HG03571 (cell line): ENCODE measurements around the gene ZNF598.
"Not testable (repeated sequence)": the region's sequence is repeated elsewhere in the genome, so short reads cannot be mapped to it uniquely, and the experiment has no call there.

Experiments used
- ATAC-seq: cut with Tn5 transposase; IDR thresholded peaks from one replicate; pipeline ENCODE4 v1.9.1; 2021; ENCODE audit not compliant: unreplicated experiment

ZNF598 gene

DNA sequence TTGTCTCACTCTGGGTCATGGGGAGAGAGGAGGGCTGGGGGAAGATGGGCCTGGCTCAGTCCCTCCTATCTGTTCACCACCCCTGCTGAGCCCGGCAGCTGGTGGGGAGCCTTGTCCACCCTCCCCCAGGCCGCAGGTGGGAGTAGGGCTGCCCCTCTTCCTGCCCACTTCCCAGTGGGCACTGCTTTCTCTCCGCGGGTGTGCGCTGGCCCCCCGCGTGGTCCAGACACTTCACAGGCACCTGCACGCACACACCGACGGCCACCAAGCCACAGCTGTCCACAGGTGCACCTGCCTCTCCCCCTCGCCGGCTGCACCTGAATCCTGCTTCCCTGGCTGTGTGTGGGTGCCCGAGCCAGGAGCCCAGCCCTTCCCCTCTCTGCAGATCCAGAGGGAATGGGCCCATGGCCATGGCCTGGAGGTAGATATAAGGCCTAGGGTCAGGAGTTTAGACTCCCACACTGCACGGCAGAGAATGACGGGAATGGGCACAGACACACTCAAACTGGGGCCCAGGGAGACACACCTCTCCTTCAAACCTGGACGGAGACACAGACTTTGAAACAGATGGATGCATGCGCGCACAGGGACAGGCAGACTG lies 19.1 kb upstream of the ZNF598 start:
- no peak for ATAC-seq

DNA sequence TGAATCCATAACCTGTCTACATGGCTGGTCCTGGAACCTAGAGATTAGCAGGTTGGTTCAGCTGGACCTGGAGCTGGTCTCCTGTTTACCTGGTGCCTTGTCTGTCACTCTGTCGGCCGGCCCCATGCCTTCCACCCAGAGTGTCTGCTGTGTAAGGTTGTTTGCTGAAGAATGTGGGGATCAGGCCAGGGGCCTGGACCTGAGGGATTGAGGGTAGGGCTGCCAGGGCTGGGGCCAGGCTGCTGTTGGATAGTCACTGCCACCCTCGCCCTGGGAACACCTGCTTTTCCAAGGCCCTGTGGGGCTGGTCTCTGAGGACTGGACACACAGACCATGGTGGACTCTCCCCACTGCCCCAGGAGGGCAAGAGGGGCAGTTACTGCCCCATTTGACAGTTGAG lies 18.5 kb upstream of the ZNF598 start:
- no peak for ATAC-seq

DNA sequence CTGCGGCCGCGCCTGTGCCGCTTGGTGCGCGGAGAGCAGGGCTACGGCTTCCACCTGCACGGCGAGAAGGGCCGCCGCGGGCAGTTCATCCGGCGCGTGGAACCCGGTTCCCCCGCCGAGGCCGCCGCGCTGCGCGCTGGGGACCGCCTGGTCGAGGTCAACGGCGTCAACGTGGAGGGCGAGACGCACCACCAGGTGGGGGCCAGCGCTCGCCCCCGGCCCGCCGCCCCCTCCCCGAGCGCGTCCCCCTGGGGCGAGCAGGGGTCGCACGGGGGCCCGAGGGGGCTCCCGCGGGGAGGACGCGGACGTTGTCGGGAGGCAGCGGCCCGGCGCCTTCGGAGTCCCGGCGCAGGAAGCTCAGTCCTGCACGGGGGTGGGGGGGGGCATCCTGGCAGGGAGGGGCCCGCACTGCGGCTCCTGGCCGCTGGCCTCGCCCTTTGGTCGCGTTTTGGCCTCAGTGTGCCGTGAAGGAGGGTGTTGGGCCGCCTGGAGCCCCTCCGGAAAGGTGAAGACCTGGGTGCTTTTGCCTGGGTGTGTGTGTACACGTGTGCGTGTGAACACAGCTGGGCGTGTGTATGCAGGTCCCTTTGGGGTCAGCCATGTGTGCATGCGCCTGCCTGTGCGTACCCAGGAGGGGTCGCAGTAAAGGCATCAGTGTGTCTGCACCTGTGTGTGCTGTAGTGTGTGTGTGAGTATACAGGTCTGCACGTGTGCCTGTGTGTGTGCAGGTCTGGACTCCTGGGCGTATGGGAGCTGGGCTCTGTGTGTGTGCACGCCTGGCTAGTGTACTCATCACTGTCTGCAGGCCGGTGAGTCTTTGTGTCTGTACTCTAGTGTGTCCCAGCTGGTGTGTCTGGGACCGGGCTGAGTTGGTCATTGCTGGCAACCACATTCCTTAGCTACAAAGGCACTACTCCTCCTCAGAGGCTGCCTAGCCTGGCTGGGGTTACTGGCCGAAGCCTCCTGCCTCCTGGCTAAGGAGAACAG lies 17.7 kb upstream of the ZNF598 start:
- no peak for ATAC-seq

DNA sequence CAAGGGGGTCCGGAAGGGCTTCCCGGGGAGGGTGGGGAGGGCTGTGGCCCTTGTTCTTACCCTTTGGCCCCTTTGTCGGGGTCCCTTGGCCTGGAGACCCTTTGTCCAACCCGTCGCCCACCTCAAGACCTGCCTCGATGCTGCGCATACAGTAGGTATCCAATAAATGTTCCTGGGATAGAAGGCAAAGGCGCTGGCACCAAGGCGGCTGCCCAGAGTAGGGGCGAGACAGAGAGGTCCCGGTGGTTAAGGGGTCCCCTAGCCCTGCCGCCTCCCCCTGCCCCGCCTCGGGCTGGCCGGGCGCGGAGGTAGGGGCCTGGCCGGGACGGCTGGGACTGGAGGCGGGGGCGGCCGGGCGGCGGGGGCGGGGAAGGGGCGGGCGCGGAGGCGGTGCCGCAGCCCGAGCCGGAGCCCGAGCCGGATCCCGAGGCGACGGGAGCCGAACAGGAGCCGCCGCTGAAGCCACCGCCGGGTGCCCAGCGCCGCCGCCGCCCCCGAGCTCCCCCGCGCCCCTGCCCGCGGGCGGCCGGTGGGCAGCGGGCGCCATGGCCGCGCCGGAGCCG lies 16.9 kb upstream of the ZNF598 start, which contains the start of gene NHERF2:
Gene NHERF2, plus strand, starts transcription at position 442 of the 563 bp plus-strand sequence. Its CDS starts 104 bp downstream, at position 546.
- no peak for ATAC-seq

DNA sequence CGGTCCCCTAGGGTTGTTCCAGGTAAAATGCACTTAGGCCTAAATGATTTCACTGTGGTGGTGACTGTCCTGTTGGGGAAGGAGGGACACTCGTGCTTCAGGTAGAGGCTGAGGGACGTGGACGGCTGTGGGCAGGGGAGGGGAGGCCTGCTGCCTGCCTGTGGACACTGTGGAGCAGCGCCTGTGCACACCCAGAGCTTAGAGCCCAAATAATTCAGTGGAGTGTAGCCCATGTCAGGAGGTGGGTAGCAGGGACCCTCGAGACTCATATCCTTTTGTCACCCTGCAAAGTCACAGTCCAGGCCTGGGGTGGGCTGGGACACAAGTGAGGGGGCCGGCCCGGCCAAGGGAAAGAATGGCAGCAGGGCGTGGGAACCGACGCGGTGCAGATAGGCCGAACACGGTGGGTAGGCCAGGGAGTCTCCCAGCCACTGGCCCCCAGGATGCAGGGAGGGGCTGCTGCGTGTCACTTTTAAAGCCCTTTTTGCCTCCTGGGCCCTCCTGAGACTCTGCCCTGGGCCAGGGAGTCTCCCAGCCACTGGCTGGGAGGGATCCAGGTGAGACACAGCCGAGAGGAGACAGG lies 16.3 kb upstream of the ZNF598 start:
- ATAC-seq: no peak

DNA sequence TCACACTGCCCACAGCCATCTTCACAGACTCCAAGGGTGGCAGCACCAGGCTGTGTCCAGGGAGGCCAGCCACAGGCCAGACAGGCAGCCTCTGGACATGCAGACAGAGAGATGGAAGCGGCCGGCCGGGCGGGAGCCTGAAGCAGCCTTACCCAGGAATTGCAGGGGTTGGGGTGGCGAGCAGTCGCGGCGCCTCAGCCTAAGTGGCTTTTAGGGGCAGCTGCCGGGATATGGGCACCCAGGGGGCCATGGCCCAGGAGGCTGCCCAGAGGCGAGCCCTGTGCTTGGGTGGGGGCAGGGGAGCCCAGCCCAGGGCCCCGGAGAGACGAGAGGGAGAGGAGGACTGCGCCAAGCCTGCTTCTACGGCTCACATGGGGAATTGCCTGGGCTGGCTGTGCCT lies 15.6 kb upstream of the ZNF598 start:
- no peak for ATAC-seq

DNA sequence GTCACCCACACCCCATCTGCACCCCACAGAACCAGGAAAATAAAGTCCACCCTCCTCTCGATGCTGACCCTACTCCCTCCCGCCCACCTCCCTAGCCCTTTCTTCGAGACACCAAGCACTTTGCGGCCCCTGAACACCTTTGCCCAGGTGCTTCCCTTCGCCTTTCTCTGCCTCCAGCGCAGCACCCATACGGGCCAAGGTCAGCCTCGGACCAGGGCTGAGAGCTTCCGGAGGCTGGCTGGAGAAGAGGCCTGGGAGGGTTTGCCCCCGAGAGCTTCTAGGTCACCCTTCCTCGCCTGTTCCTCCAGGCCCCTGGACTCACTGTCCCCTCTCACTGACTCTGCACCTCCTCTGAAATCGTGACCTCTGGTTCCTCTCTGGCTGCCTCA lies 14.4 kb upstream of the ZNF598 start:
- no peak for ATAC-seq

DNA sequence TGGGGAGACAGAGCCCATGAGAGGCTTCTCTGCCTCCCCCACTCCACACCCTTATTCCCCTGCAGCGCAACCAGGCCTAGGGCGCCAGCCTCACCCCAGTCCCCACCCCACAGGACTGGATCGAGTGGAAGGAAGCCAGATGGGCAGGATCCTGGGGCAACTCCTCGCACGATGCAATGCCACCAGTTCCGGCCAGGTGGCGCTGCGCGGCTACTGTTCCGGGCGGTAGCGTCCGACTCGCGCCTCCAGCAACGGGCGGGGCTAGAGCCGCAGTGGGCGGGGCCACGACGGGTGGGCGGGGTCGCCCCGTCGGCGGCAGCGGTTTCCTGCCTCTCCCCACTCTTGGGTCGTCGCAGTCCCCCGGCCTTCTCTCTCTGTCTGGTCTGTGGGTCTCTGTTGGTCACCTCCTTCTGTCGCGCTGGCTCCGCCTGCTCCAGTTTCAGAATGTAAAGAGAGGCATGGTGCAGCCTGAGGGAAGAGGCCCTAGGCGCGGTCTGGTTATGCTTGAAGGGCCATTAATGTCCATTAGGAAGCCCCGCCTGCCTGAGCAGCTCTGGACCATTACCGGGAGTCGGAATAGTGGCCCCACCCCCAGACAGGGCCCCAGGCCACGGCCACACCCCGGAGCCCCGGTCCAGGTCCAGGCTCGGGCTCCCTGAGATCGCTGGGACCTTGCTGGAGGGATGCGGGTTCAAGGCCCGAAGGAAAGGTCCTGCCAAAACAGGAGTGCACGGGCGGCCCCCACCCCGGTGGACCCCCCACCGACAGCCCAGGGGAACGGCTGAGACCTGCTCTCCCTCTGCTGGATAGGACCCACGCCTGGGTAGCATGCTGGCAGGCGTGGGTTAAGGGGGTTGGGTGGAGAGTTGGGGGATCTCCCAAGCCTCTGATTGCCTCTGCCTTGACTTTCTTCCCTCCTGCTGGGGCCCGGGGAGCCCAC lies 13.7 kb upstream of the ZNF598 start:
- ATAC-seq: peak; percentile 57

DNA sequence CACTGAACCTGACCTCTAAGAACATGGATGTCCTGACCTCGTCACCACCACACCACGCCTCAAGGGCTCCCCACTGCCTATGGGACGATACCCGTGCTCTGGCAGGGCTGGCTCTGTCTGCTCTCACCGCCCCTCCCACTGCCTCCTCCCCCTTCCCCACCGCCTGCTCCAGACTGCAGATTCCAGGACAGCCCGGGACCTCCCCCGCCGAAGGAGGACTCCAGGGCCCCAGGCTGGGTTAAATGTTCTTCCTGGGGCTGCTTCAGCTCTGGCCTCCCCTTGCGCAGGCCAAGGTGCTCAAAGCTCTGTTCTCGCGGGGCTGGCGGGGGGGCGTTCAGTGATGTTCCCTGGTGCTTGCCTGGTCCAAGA lies 13.1 kb upstream of the ZNF598 start:
- no peak for ATAC-seq

DNA sequence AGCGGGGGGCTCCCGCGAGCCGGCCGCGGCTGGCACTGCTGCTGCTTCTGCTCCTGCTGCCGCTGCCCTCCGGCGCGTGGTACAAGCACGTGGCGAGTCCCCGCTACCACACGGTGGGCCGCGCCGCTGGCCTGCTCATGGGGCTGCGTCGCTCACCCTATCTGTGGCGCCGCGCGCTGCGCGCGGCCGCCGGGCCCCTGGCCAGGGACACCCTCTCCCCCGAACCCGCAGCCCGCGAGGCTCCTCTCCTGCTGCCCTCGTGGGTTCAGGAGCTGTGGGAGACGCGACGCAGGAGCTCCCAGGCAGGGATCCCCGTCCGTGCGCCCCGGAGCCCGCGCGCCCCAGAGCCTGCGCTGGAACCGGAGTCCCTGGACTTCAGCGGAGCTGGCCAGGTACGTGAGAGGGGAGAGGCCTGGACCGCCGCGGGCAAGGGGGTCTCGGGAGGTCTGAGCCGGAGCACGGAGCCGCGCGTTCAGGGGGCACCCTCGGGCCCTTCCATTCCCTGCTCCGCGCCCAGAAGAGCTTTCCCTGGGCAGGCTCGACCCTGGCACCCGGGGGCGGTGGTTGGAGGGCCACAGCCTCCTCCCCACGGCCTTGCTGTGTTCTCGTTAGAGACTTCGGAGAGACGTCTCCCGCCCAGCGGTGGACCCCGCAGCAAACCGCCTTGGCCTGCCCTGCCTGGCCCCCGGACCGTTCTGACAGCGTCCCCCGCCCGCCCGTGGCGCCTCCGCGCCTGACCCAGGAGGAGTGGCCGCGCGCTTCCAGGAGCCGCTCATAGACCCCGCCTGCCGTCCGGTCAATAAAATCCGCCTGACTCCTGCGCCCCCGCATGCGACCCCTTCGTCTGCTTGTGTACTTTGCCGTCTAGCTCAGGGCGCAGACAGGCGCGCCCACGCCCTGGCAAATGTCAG lies 10.6 kb upstream of the ZNF598 start:
- ATAC-seq: no peak

DNA sequence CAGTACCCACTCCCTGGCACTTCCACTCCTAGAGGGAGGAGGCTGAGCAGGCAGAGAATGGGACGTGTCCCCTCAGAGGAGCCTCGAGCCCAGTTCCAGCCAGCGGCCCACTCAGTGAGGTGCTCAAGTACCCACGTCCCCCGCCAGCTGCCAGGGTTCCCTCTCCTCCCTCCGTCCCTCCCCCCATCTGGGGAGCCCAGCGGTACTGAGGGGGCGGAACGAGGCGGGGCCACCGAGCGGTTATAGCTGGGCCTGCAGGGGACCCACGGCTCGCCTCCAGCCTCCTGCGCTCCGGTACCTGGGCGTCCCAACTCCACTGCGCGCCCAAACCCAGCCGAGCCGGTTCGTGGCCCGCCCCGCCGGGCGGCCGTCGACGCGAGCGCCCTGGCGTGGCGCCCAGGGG lies 9.9 kb upstream of the ZNF598 start, which contains the start of gene NPW:
Gene NPW, plus strand, starts transcription at position 268 of the 403 bp plus-strand sequence.
- ATAC-seq: no peak

DNA sequence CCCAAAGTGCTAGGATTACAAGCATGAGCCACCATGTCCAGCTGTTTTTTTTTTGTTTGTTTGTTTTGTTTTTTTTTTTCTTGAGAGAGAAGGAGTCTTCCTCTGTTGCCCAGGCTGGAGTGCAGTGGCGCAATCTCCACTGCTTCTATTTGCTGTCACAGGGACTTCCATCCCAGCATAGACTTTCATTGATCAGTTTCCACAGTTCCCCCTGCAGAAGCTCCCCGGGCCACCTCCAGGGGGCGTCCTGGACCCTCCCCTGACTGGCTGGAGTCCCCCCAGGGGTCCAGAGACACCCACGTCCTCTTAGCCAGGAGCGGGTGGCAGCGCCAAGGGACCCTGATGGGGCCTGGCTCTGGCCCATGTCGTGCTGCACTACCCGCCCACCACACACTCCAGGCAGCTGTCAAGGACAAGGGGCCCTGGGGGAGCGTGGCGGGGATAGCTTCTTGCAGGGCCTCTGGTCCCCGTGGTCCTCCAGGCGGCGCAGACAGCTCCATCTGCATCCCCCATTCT lies 6.8 kb upstream of the ZNF598 start:
- no peak for ATAC-seq

DNA sequence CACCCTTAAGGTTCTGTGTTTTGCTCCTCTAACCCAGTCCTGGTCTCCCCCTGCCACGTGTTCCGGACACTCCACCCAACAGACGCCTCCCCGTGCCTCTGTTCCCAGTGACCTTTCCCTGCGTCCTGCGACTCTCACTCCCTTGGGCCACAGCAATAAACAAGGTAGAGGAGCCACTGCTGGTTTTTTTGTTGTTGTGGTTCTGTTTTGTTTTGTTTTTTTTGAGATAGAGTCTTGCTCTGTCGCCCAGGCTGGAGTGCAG lies 6.3 kb upstream of the ZNF598 start:
- no peak for ATAC-seq

DNA sequence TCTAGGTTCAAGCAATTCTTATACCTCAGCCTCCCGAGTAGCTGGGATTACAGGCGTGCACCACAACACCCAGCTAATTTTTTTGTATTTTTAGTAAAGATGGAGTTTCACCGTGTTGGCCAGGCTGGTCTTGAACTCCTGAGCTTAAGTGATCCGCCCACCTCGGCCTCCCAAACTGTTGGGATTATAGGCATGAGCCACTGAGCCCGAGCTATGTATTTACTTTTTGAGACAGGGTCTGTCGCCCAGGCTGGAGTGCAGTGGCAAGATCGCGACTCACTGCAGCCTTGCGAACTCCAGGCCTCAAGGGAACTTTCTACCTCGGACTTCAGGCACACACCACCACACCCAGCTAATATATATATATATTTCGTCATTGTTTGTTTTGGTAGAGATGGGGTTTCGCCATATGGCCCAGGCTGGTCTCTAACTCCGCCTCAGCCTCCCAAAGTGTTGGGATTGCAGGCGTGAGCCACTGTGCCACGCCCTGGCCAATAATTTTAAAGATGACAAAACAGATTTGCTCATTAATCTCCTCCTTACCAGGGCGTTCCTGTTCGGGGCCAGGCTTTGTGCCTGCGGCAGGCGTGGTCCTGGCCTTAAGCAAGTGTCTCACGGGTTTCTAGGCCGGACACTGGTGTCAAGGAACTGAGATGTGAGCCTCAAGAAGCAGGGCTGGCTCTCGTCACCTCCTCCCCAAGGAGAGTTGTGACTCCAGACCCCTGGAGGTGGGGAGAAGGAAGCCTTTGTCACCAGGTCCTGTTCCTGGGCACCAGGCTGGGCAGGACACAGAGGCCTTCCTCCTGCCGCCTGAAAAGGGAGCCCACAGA lies 5.7 kb upstream of the ZNF598 start:
- ATAC-seq: no peak

DNA sequence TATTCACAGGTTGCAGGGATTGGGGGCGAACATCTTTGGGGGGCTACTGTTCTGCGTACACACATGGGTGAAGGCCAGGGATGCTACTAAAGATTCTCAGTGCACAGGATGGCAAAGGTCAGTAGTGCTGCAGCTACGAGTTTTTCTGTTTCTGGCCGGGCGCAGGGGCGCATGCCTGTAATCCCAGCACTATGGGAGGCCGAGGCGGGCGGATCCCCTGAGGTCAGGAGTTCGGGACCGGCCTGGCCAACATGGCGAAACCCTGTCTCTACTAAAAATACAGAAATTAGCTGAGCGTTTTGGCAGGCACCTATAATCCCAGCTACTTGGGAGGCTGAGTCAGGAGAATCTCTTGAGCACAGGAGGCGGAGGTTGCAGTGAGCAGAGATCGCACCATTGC lies 3.9 kb upstream of the ZNF598 start:
- no peak for ATAC-seq

DNA sequence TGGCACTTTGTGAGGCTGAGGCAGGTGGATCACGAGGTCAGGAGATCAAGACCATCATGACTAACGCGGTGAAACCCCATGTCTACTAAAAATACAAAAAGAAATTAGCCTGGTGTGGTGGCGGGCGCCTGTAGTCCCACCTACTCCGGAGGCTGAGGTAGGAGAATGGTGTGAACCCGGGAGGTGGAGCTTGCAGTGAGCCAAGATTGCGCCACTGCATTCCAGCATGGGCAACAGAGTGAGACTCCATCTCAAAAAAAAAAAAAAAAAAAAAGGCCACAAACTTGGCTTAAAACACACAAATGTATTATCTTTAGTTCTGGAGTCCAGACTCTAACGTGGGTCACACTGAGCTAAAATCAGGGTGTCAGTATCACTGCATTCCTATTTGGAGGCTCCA lies 2.1 kb upstream of the ZNF598 start:
- ATAC-seq: not testable (repeated sequence)

DNA sequence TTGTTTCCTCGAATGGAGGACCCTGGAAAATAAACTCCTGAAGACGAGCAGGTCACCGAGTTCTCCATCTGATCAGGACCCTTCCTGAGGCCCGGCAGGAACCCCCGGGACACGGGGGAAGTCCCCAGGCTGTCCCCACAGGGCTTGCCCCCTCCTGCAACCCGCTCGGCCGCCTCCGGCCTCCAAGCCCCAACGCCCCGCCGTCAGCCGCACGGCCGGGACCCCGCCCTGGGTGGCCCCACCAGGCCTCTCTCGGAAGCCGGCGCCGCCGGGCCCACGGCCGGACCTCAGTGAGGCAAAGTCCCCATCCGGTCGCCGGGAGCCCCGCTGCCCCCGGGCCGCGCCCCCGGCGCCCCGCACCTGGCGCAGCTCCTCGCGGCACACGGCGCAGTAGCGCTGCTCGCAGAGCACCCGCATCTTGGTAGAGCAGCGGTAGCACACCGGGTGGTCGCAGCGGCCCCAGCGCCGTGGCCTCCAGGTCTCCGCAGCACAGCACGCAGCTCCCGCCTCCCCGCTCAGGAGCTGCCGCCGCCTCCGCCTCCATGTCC lies 383 bp downstream of the ZNF598 start:
- peak; percentile 31 for ATAC-seq

DNA sequence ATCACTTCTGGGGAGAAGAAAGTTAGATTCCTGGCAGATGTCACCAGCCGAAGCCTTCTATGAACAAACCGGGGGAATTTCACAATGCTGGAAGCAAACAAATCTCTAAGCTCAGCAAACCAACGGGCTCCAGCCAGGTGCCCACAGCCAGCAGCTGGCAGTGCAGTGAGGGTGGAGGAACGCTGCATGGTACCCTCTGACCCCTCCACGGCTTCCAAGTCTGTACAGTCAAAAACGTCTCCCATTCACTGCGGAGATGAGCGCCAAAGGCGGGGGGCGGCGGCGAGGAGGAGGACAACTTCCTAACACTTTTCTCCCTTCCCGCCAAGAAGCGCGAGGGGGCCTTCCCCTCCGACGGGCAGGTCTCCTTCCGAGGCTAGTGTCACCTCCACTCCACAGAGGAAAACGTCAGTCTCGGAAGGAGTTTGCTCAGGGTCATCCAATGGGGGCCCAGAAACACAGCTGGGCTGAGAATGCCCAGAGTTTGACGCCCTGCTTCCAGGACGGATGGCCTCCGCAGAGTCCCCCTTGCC lies 924 bp downstream of the ZNF598 start:
- no peak for ATAC-seq
